SK-N-SH (cell line): ENCODE results near the gene ZMYND19. TPM values are rescaled to one million over a fixed set of nuclear protein-coding genes. Genes with fewer than 3 reads are reported as not detected.

Source experiments
- CTCF ChIA-PET: fragments of 300-600, 350-600 bp; formaldehyde crosslinking; extraction: SDS; loops from one replicate; lab custom pipeline; 2021; lab: Yijun Ruan, JAX
- POLR2A ChIA-PET: fragments of 350-600 bp; sonication (Branson Sonifier 250); formaldehyde crosslinking; extraction: SDS; loops from one replicate; lab custom pipeline; 2020; ENCODE audit warnings: antibody characterized with exemption, inconsistent platforms; lab: Yijun Ruan, JAX
- DNase-seq: peaks from one replicate; pipeline ENCODE4 v3.0.0; 2012
- H2AFZ ChIP-seq: fragments of 200-600 bp; sonication (generic); 2 replicates; pipeline ENCODE4 v1.8.1; 2016; ENCODE audit warnings: antibody characterized with exemption, mild to moderate bottlenecking, low read depth
- H3F3A ChIP-seq: fragments of 200-600 bp; sonication (generic); replicated peaks from 2 replicates; pipeline ENCODE3; 2016; ENCODE audit warnings: antibody characterized with exemption, mild to moderate bottlenecking; ENCODE audit not compliant: insufficient read depth
- H3K27ac ChIP-seq, 2 experiments: fragments of 200-500 bp in 1 of 2; fragments of 200-600 bp in 1 of 2; sonication (Bioruptor generic) in 1 of 2; sonication (generic), shearing (Covaris generic) in 1 of 2; 2 replicates each; pipeline versions ENCODE4 v1.5.1 to v1.6.1; 2014 to 2016; ENCODE audit warnings: low read depth in 2 of 2, inconsistent platforms in 1 of 2, low read length in 1 of 2, mild to moderate bottlenecking in 1 of 2, mixed read lengths in 1 of 2
- H3K27me3 ChIP-seq: fragments of 200-600 bp; sonication (generic), shearing (Covaris generic); 2 replicates; pipeline ENCODE4 v1.6.1; 2016; ENCODE audit warnings: mixed run types; ENCODE audit not compliant: insufficient read depth
- H3K36me3 ChIP-seq, 2 experiments: fragments of 200-500 bp in 1 of 2; fragments of 200-600 bp in 1 of 2; sonication (Bioruptor generic) in 1 of 2; sonication (generic) in 1 of 2; replicated peaks in 1 of 2; 2 replicates each; pipeline versions ENCODE3 to v1.5.1; 2014 to 2016; ENCODE audit warnings: low read length in 1 of 2, mild to moderate bottlenecking in 1 of 2; ENCODE audit not compliant: insufficient read depth in 2 of 2, control insufficient read depth in 1 of 2
- H3K4me1 ChIP-seq, 2 experiments: fragments of 200-500 bp in 1 of 2; fragments of 200-600 bp in 1 of 2; sonication (Bioruptor generic) in 1 of 2; sonication (generic), shearing (Covaris generic) in 1 of 2; 2 replicates each; pipeline versions ENCODE4 v1.5.1 to v1.6.1; 2014 to 2016; ENCODE audit warnings: low read depth in 1 of 2, low read length in 1 of 2, mixed run types in 1 of 2; ENCODE audit not compliant: insufficient read depth in 2 of 2, control insufficient read depth in 1 of 2
- H3K4me2 ChIP-seq: fragments of 200-600 bp; sonication (generic), shearing (Covaris generic); 2 replicates; pipeline ENCODE4 v1.6.1; 2017; ENCODE audit warnings: mixed run types
- H3K4me3 ChIP-seq, 2 experiments: fragments of 200-500 bp in 1 of 2; fragments of 200-600 bp in 1 of 2; sonication (Bioruptor generic) in 1 of 2; sonication (generic), shearing (Covaris generic) in 1 of 2; 2 replicates each; pipeline versions ENCODE4 v1.5.1 to v1.8.1; 2014 to 2016; ENCODE audit warnings: low read depth in 2 of 2, inconsistent platforms in 1 of 2, low read length in 1 of 2, mild to moderate bottlenecking in 1 of 2, mixed read lengths in 1 of 2, moderate library complexity in 1 of 2
- H3K79me2 ChIP-seq: fragments of 200-600 bp; sonication (generic); 2 replicates; pipeline ENCODE4 v1.8.1; 2017; ENCODE audit warnings: mild to moderate bottlenecking; ENCODE audit not compliant: insufficient read depth
- H3K9ac ChIP-seq: fragments of 200-600 bp; sonication (generic); 2 replicates; pipeline ENCODE4 v1.6.1; 2017; ENCODE audit warnings: mixed run types
- H3K9me2 ChIP-seq: fragments of 200-600 bp; sonication (generic); 2 replicates; pipeline ENCODE4 v1.6.1; 2017; ENCODE audit warnings: mixed run types
- H3K9me3 ChIP-seq: fragments of 200-600 bp; sonication (generic); 2 replicates; pipeline ENCODE4 v1.6.1; 2017; ENCODE audit warnings: mixed run types, mild to moderate bottlenecking, moderate library complexity
- H4K20me1 ChIP-seq: fragments of 200-600 bp; sonication (generic); 2 replicates; pipeline ENCODE4 v1.6.1; 2017; ENCODE audit warnings: mild to moderate bottlenecking, mixed run types; ENCODE audit not compliant: insufficient read depth
- CHD2 ChIP-seq: fragments of 150-350 bp; IDR thresholded peaks from 2 replicates; pipeline ENCODE4 v1.6.1; 2018; ENCODE audit warnings: low read length; ENCODE audit not compliant: partially characterized antibody
- CTCF ChIP-seq: fragments of 200-600 bp; sonication (generic); IDR thresholded peaks from 2 replicates; pipeline ENCODE4 v1.6.1; 2017; ENCODE audit warnings: antibody characterized with exemption, mild to moderate bottlenecking, moderate library complexity
- FOXJ3 ChIP-seq: sonication (generic); formaldehyde crosslinking; IDR thresholded peaks from 2 replicates; pipeline ENCODE4 v1.5.1; 2020; ENCODE audit warnings: mild to moderate bottlenecking, missing genetic modification reagents
- GABPA ChIP-seq: IDR thresholded peaks from 2 replicates; pipeline ENCODE4 v1.4.0; 2012; ENCODE audit warnings: low read depth, mild to moderate bottlenecking
- GATA2 ChIP-seq: sonication (generic); formaldehyde crosslinking; IDR thresholded peaks from 2 replicates; pipeline ENCODE4 v1.5.0; 2020; ENCODE audit warnings: mild to moderate bottlenecking, missing genetic modification reagents
- JUND ChIP-seq: IDR thresholded peaks from 2 replicates; pipeline ENCODE4 v1.4.0; 2012
- MAX ChIP-seq: IDR thresholded peaks from 2 replicates; pipeline ENCODE4 v1.4.0; 2012; ENCODE audit warnings: low read depth
- MEF2A ChIP-seq: IDR thresholded peaks from 2 replicates; pipeline ENCODE4 v1.4.0; 2012; ENCODE audit warnings: low read depth, borderline replicate concordance
- NFIC ChIP-seq: IDR thresholded peaks from 2 replicates; pipeline ENCODE4 v1.4.0; 2012; ENCODE audit warnings: borderline replicate concordance
- NRF1 ChIP-seq: IDR thresholded peaks from 2 replicates; pipeline ENCODE4 v1.6.1; 2012; ENCODE audit warnings: low read depth, mild to moderate bottlenecking, low read length
- PBX3 ChIP-seq: IDR thresholded peaks from 2 replicates; pipeline ENCODE4; 2012
- POLR2AphosphoS5 ChIP-seq: IDR thresholded peaks from 2 replicates; pipeline ENCODE4 v1.6.1; 2012; ENCODE audit warnings: low read depth, low read length
- RAD21 ChIP-seq: IDR thresholded peaks from 2 replicates; pipeline ENCODE4 v1.6.1; 2012; ENCODE audit warnings: mild to moderate bottlenecking, low read length
- REST ChIP-seq: IDR thresholded peaks from 2 replicates; pipeline ENCODE4 v1.6.1; 2012; ENCODE audit warnings: mild to moderate bottlenecking, low read depth, low read length, moderate library complexity
- SIN3A ChIP-seq: IDR thresholded peaks from 2 replicates; pipeline ENCODE4 v1.6.1; 2012; ENCODE audit warnings: low read depth, mild to moderate bottlenecking, low read length, moderate library complexity, borderline replicate concordance
- SMC3 ChIP-seq: IDR thresholded peaks from 2 replicates; pipeline ENCODE4 v1.6.1; 2012; ENCODE audit warnings: low read depth, low read length, improper control_type of control experiment
- TCF12 ChIP-seq: IDR thresholded peaks from 2 replicates; pipeline ENCODE4 v1.4.0; 2012
- USF1 ChIP-seq: IDR thresholded peaks from 2 replicates; pipeline ENCODE4 v1.4.0; 2012; ENCODE audit warnings: low read depth, borderline replicate concordance
- USF2 ChIP-seq: fragments of 150-350 bp; IDR thresholded peaks from 2 replicates; pipeline ENCODE4 v1.6.1; 2017; ENCODE audit warnings: antibody characterized with exemption, low read length, low read depth, borderline replicate concordance
- ZBTB33 ChIP-seq: IDR thresholded peaks from 2 replicates; pipeline ENCODE4 v1.4.0; 2012; ENCODE audit warnings: low read depth, borderline replicate concordance
- WGBS: methylation state at CpG from one replicate; pipeline ENCODE4 v1.1.6; 2017; ENCODE audit warnings: low lambda C conversion rate; 5-methylcytosine and 5-hydroxymethylcytosine counted together
- polyA plus RNA-seq, 3 experiments: library from polyadenylated mRNA; depleted of rRNA; stranded (reverse); fragments of >200 nt; gene quantifications; 2 replicates each; pipeline ENCODE4 v1.2.3, GENCODE V29; 2012

ZMYND19 gene
- polyA plus RNA-seq, 1 of the 3 experiments (the other 2 are of a cell fraction) = 43.1 TPM

- no peak for TF ChIP-seq ZBTB33
- 0 out of 2 replicates have a peak, but pooled peaks have one; percentile 48 for TF ChIP-seq SIN3A
- TF ChIP-seq RAD21 = 0 out of 2 replicates have a peak, but pooled peaks have one; percentile 3
- TF ChIP-seq USF1 = peak; percentile 59; the same call in 1 of the 2 replicates
- TF ChIP-seq MEF2A = no peak
- TF ChIP-seq POLR2AphosphoS5 = no peak
- TF ChIP-seq NRF1 = no peak
- TF ChIP-seq SMC3 = no peak
- no peak for TF ChIP-seq GABPA
- TF ChIP-seq USF2 = peak; percentile 40; the same call in 1 of the 2 replicates
- peak; percentile 52; the same call in 1 of the 2 replicates for TF ChIP-seq MAX
- no peak for TF ChIP-seq CHD2
- TF ChIP-seq GATA2 = no peak
- 0 out of 2 replicates have a peak, but pooled peaks have one; percentile 26 for TF ChIP-seq FOXJ3 (CRISPR knock-in tag)
- no peak for TF ChIP-seq JUND
These were observed 40.1 kb downstream of the ZMYND19 start, which contains the start of gene PNPLA7 (continued) for GRCh38 chr9:137550231-137550621.

- Histone ChIP-seq H3K27me3 (no peaks in the 10 kb centered on the region), H3K9ac (no peak overlapping the region), H3K9me3 (no peaks in the 10 kb centered on the region), H3K9me2 (no peaks in the 10 kb centered on the region), H3K79me2 (peaks cover 12% of the 10 kb centered on the region; the same call in 1 of the 2 replicates), H2AFZ (no peak overlapping the region), H3K4me2 (no peak overlapping the region), H3K4me1 (peaks cover 5 to 12% of the 10 kb centered on the region in 2 experiments; a peak in 1 of 4 replicates), H3K4me3 (no peak overlapping the region), H3K36me3 (no peaks in the 10 kb centered on the region), H4K20me1 (no peaks in the 10 kb centered on the region), H3F3A (peaks cover 4% of the 10 kb centered on the region), H3K27ac (no peak overlapping the region)
- DNase-seq = no peak
- ChIA-PET CTCF (interaction anchor here (1.0 kb wide), 1 partner anchor 13 kb away, joined by 3 read pairs; no protein-coding TSS in a partner anchor), POLR2A (no interaction called here)
- 83% methylated on average over 11 of the region's 23 CpGs for WGBS
- TF ChIP-seq GATA2 = no peak
- no peak for TF ChIP-seq PBX3
- TF ChIP-seq NFIC = no peak
- TF ChIP-seq FOXJ3 (CRISPR knock-in tag) = no peak
- no peak for TF ChIP-seq GABPA
- no peak for TF ChIP-seq REST
- no peak for TF ChIP-seq CTCF
- TF ChIP-seq TCF12 = no peak
These were observed 42.4 kb downstream of the ZMYND19 start for GRCh38 chr9:137547687-137548543.
